ENCODE data around the gene SPDYE18. TPM values are rescaled to one million over a fixed set of nuclear protein-coding genes. Genes with fewer than 3 reads are reported as not detected.
"Not testable (repeated sequence)": the region's sequence is repeated elsewhere in the genome, so short reads cannot be mapped to it uniquely, and the experiment has no call there.

Gene SPDYE18
- total RNA-seq, 2 donors from 2014 or later: 0.89 TPM; not detected in 1

DNA sequence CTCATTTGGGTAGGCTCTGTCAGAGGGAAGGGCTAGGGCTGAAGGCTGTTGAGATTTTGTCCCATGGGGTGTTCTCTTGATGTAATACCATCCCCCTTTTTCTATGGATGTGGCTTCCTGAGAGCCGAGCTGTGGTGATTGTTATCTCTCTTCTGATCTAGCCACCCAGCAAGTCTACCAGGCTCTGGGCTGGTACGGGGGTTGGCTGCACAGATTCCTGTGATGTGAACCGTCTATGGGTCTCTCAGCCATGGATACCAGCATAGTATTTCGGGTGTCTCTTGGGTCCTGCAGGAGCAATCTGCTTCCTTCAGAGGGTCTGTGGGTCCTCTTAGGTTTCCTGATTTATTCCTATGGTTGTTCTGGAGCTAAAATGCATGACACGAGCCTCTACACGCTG, 8.8 kb upstream of the SPDYE18 start:
- H3K27ac Mint-ChIP-seq; H3K4me1 Mint-ChIP-seq; H3K4me3 ChIP-seq (ENCODE audit: low read length); H3K27me3 Mint-ChIP-seq (ENCODE audit: insufficient read depth); H3K9ac ChIP-seq (ENCODE audit: extremely low read depth, low read length, poor library complexity, severe bottlenecking); H3K4me1 ChIP-seq (ENCODE audit: control insufficient read depth, insufficient read depth, low read length); H3K4me3 Mint-ChIP-seq; H3K36me3 ChIP-seq (ENCODE audit: control insufficient read depth, insufficient read depth, low read length); DNase-seq; H3K27ac ChIP-seq (ENCODE audit: low read depth, low read length); H3K27me3 ChIP-seq (ENCODE audit: control insufficient read depth, insufficient read depth, low read length, poor library complexity, severe bottlenecking): not testable (repeated sequence)
- peaks cover 31% of the 10 kb centered on the region for H3K36me3 Mint-ChIP-seq (ENCODE audit: low read depth)
- peaks cover 23% of the 10 kb centered on the region for H3K9me3 Mint-ChIP-seq
- H3K9me3 ChIP-seq (ENCODE audit: control insufficient read depth, low read length): peaks cover 19% of the 10 kb centered on the region
- 94% methylated on average over 6 of the region's 6 CpGs; no CpG with 5 or more reads in 1 of the 2 experiments for WGBS, 2 experiments (ENCODE audit: insufficient coverage in 1 of 2, insufficient read length in 1 of 2)

DNA sequence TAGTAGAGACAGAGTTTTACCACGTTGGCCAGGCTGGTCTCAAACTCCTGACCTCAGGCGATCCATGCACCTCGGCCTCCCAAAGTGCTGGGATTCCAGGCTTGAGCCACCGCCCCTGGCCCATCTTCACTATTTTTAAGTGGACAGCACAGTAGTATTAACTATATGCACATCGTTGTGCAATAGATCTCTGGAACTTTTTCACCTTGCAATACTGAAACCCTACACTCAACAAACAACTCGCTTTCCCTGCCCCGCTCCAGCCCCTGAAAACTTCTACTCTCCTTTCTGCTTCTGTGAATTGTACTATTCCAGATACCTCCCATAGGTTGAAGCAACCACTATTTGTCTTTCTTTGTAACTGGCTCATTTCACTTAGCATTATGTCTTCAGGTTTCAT, 3.5 kb upstream of the SPDYE18 start:
- H3K4me1 Mint-ChIP-seq; H3K27me3 ChIP-seq (ENCODE audit: control insufficient read depth, insufficient read depth, low read length, poor library complexity, severe bottlenecking); H3K27ac Mint-ChIP-seq; H3K4me3 ChIP-seq (ENCODE audit: low read length); DNase-seq; H3K9ac ChIP-seq (ENCODE audit: extremely low read depth, low read length, poor library complexity, severe bottlenecking); H3K36me3 ChIP-seq (ENCODE audit: control insufficient read depth, insufficient read depth, low read length); H3K4me1 ChIP-seq (ENCODE audit: control insufficient read depth, insufficient read depth, low read length); H3K27ac ChIP-seq (ENCODE audit: low read depth, low read length); H3K4me3 Mint-ChIP-seq; H3K27me3 Mint-ChIP-seq (ENCODE audit: insufficient read depth): not testable (repeated sequence)
- H3K9me3 Mint-ChIP-seq: peaks cover 19% of the 10 kb centered on the region
- H3K9me3 ChIP-seq (ENCODE audit: control insufficient read depth, low read length): peaks cover 15% of the 10 kb centered on the region
- H3K36me3 Mint-ChIP-seq (ENCODE audit: low read depth): peaks cover 19% of the 10 kb centered on the region
- WGBS, 2 experiments (ENCODE audit: insufficient coverage in 1 of 2, insufficient read length in 1 of 2): 91 to 94% methylated on average over 5 to 7 of the region's 7 CpGs

DNA sequence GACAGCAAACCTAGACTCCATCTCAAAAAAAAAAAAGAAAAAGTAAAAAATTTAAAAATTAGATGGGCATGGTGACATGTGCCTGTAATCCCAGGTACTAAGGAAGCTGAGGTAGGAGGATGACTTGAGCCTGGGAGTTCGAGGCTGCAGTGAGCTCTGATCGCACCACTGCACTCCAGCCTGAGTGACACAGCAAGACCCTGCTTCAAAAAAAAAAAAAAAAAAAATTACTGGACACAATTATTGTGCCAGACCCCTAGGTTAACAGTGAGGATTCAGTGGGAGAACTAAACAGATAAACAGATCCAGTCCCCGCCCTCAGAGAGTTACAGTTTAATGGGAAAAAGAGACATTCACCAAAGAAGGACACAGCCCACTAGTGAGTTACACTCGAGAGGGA, 1.4 kb upstream of the SPDYE18 start:
- WGBS, 2 experiments (ENCODE audit: insufficient coverage in 1 of 2, insufficient read length in 1 of 2): 93 to 100% methylated on average over 1 to 2 of the region's 4 CpGs
- not testable (repeated sequence) for H3K36me3 ChIP-seq (ENCODE audit: control insufficient read depth, insufficient read depth, low read length); H3K4me3 Mint-ChIP-seq; H3K9me3 Mint-ChIP-seq; H3K9ac ChIP-seq (ENCODE audit: extremely low read depth, low read length, poor library complexity, severe bottlenecking); H3K9me3 ChIP-seq (ENCODE audit: control insufficient read depth, low read length); DNase-seq; H3K4me1 Mint-ChIP-seq; H3K27me3 Mint-ChIP-seq (ENCODE audit: insufficient read depth); H3K4me3 ChIP-seq (ENCODE audit: low read length); H3K27ac Mint-ChIP-seq; H3K4me1 ChIP-seq (ENCODE audit: control insufficient read depth, insufficient read depth, low read length); H3K27me3 ChIP-seq (ENCODE audit: control insufficient read depth, insufficient read depth, low read length, poor library complexity, severe bottlenecking); H3K36me3 Mint-ChIP-seq (ENCODE audit: low read depth); H3K27ac ChIP-seq (ENCODE audit: low read depth, low read length)

DNA sequence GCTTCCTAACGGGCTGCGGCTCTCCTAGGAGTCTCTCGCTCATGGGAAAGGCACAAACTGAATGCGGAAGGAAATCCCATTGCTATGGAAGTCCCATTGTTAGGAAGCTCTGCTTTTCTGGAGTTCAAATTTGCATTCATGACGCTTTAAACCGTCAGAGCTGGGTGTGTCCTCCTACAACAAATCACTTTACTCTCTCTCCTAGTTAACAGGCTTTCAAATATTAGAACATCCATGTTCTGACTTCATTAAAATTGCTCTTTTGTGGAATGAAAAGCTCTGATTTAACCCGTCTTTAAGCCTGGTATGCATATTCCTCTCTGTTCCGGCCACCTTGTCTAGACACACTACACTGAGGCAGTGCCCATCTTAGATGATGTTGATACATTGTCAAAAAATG, 30.1 kb downstream of the SPDYE18 start, which contains the start of gene SPDYE17:
TSS of gene SPDYE17 (minus strand) at position 101 of the 400 bp plus-strand sequence. CDS start 1,791 bp downstream, outside the sequence.
- not testable (repeated sequence) for H3K36me3 ChIP-seq (ENCODE audit: control insufficient read depth, insufficient read depth, low read length); H3K9me3 Mint-ChIP-seq; H3K27me3 Mint-ChIP-seq (ENCODE audit: insufficient read depth); H3K27ac Mint-ChIP-seq; H3K9ac ChIP-seq (ENCODE audit: extremely low read depth, low read length, poor library complexity, severe bottlenecking); H3K27me3 ChIP-seq (ENCODE audit: control insufficient read depth, insufficient read depth, low read length, poor library complexity, severe bottlenecking); H3K4me3 Mint-ChIP-seq; DNase-seq; H3K4me1 Mint-ChIP-seq; H3K4me3 ChIP-seq (ENCODE audit: low read length); H3K4me1 ChIP-seq (ENCODE audit: control insufficient read depth, insufficient read depth, low read length); H3K36me3 Mint-ChIP-seq (ENCODE audit: low read depth); H3K9me3 ChIP-seq (ENCODE audit: control insufficient read depth, low read length); H3K27ac ChIP-seq (ENCODE audit: low read depth, low read length)
- WGBS, 2 experiments (ENCODE audit: insufficient coverage in 1 of 2, insufficient read length in 1 of 2): 95% methylated on average over 4 of the region's 8 CpGs; no CpG with 5 or more reads in 1 of the 2 experiments

DNA sequence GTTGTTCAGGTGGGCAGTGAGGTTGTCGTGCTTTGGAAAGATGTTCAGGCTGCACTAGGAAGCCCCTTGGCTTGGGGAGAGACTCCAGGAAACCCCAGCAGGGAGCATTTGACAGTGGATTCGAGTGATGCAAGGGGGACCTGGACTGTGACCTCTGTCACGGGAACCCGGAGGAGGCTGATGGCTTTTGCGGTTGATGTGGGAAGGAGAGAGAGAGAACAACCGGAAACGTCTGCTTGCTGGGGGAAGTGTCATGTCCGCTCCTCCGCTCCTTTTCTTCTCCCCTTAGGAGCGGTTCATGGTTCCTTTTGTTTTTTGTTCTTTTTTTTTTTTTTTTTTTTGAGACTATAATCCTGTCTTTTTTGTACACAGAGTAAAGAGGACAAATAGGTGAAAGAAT, 36.0 kb downstream of the SPDYE18 start:
- not testable (repeated sequence) for H3K36me3 Mint-ChIP-seq (ENCODE audit: low read depth); H3K9me3 Mint-ChIP-seq; H3K27ac ChIP-seq (ENCODE audit: low read depth, low read length); H3K4me1 ChIP-seq (ENCODE audit: control insufficient read depth, insufficient read depth, low read length); H3K9me3 ChIP-seq (ENCODE audit: control insufficient read depth, low read length); H3K36me3 ChIP-seq (ENCODE audit: control insufficient read depth, insufficient read depth, low read length); H3K4me3 ChIP-seq (ENCODE audit: low read length); H3K4me3 Mint-ChIP-seq; DNase-seq; H3K27me3 Mint-ChIP-seq (ENCODE audit: insufficient read depth); H3K27ac Mint-ChIP-seq; H3K9ac ChIP-seq (ENCODE audit: extremely low read depth, low read length, poor library complexity, severe bottlenecking); H3K4me1 Mint-ChIP-seq; H3K27me3 ChIP-seq (ENCODE audit: control insufficient read depth, insufficient read depth, low read length, poor library complexity, severe bottlenecking)
- no CpG with 5 or more reads among the region's 10 CpGs for WGBS, 2 experiments (ENCODE audit: insufficient coverage in 1 of 2, insufficient read length in 1 of 2)

DNA sequence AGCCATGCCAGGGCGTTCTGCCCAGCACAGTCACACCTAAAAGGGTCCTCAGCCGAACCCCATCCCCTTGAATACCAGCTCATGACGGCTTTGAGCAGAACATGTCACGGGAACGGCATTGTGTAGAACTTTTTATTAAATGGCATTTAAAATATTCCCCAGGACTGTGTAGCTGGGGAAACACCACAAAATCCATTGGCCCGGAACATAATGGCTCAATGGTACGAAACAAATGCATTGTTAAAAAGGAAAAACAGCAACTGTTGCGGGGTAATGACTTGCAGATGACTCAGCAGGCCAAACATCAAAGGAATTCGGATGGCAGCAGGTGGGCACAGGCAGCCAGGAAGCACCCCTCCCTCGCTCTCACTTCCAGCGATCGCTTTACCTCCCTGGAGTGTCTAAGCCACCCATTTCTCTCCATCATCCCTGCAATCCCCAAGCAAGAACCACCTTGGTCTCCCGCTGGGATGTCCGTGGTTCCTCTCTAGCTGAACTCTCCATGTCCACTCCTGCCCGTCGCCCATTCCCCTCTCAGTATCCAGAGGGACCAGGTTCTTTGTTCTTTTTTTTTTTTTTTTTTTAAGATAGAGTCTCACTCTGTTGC, 52.2 kb downstream of the SPDYE18 start:
- WGBS, 2 experiments (ENCODE audit: insufficient coverage in 1 of 2, insufficient read length in 1 of 2): 86 to 92% methylated on average over 2 to 5 of the region's 16 CpGs
- not testable (repeated sequence) for H3K4me1 Mint-ChIP-seq; H3K9ac ChIP-seq (ENCODE audit: extremely low read depth, low read length, poor library complexity, severe bottlenecking); H3K9me3 ChIP-seq (ENCODE audit: control insufficient read depth, low read length); H3K27ac ChIP-seq (ENCODE audit: low read depth, low read length); H3K4me1 ChIP-seq (ENCODE audit: control insufficient read depth, insufficient read depth, low read length); H3K4me3 ChIP-seq (ENCODE audit: low read length); H3K36me3 ChIP-seq (ENCODE audit: control insufficient read depth, insufficient read depth, low read length); H3K9me3 Mint-ChIP-seq; H3K4me3 Mint-ChIP-seq; H3K27me3 Mint-ChIP-seq (ENCODE audit: insufficient read depth); H3K27me3 ChIP-seq (ENCODE audit: control insufficient read depth, insufficient read depth, low read length, poor library complexity, severe bottlenecking); H3K27ac Mint-ChIP-seq; H3K36me3 Mint-ChIP-seq (ENCODE audit: low read depth)
- DNase-seq: peak; percentile 63

DNA sequence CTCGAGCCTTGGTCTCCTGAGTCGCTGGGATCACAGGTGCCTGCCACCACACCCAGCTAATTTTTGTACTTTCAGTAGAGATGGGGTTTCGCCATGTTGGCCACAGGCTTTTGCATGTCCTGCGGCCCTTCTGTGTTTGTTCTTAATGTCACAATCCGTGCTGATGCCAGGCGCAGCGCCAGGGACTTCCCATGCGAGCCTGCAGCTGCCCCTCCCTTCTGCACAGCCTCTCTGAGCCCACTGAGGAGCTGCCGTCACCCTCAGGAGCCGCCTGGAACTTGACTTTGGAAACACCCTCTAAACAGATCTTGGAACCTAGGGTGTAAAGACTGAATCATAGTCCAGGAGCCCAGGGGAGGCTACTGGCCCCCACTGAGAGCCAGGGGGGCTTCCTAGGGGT, 54.4 kb downstream of the SPDYE18 start:
- not testable (repeated sequence) for H3K27ac ChIP-seq (ENCODE audit: low read depth, low read length); H3K27me3 ChIP-seq (ENCODE audit: control insufficient read depth, insufficient read depth, low read length, poor library complexity, severe bottlenecking); H3K36me3 Mint-ChIP-seq (ENCODE audit: low read depth); H3K4me1 ChIP-seq (ENCODE audit: control insufficient read depth, insufficient read depth, low read length); H3K27ac Mint-ChIP-seq; H3K4me3 ChIP-seq (ENCODE audit: low read length); H3K9me3 Mint-ChIP-seq; H3K4me3 Mint-ChIP-seq; H3K4me1 Mint-ChIP-seq; H3K9me3 ChIP-seq (ENCODE audit: control insufficient read depth, low read length); H3K9ac ChIP-seq (ENCODE audit: extremely low read depth, low read length, poor library complexity, severe bottlenecking); H3K27me3 Mint-ChIP-seq (ENCODE audit: insufficient read depth); H3K36me3 ChIP-seq (ENCODE audit: control insufficient read depth, insufficient read depth, low read length)
- 96 to 100% methylated on average over 1 to 10 of the region's 10 CpGs for WGBS, 2 experiments (ENCODE audit: insufficient coverage in 1 of 2, insufficient read length in 1 of 2)
- peak; percentile 43 for DNase-seq
